Hepatocyte (in vitro differentiated cells): ENCODE data around the gene RAB38.

Source experiments
- EZH2 ChIP-seq: fragments of 200-600 bp; sonication (generic); IDR thresholded peaks from 2 replicates; pipeline ENCODE4 v1.6.1; 2016; ENCODE audit warnings: antibody characterized with exemption, mild to moderate bottlenecking, borderline replicate concordance
- EZH2phosphoT487 ChIP-seq: fragments of 200-600 bp; sonication (generic); IDR thresholded peaks from one replicate; pipeline ENCODE4 v1.6.1; 2018; ENCODE audit warnings: antibody characterized with exemption, mild to moderate bottlenecking, low read depth, moderate library complexity; ENCODE audit not compliant: unreplicated experiment, severe bottlenecking

- TF ChIP-seq EZH2 (no peak), EZH2phosphoT487 (no peak)
Measured at GRCh38 chr11:88105526-88105925, 69.7 kb downstream of the RAB38 start.
